ENCODE results near the gene SPTBN5.

- TF ChIP-seq POLR2A (IDR thresholded peaks at IDR 0.05) = no peak
- no peak for TF ChIP-seq CTCF (IDR thresholded peaks at IDR 0.05)
Observed at GRCh38 chr15:41856716-41857115, 37.1 kb downstream of the SPTBN5 start.
